Astrocyte (in vitro differentiated cells and primary cell): ENCODE measurements around the gene C15orf62. TPM values are rescaled to one million over a fixed set of nuclear protein-coding genes. Genes with fewer than 3 reads are reported as not detected.
A peak's percentile ranks its signal among the peaks of the same experiment; 100 is the strongest.

ENCODE experiments used
- DNase-seq: peaks from one replicate; pipeline ENCODE4 v3.0.0-alpha.2; 2010; ENCODE audit warnings: low read depth
- FAIRE-seq: peaks from 2 replicates; lab custom pipeline; 2011; peaks lifted over from hg19 to GRCh38; lab: Jason Lieb, UNC
- H2AFZ ChIP-seq: 2 replicates; pipeline ENCODE4 v1.6.0; 2012; ENCODE audit warnings: low read depth, low read length, inconsistent platforms
- H3K27ac ChIP-seq: 2 replicates; pipeline ENCODE4 v1.5.1; 2011; ENCODE audit warnings: low read depth, low read length, inconsistent platforms
- H3K27me3 ChIP-seq: 2 replicates; pipeline ENCODE4 v1.6.0; 2011; ENCODE audit warnings: low read length, inconsistent platforms; ENCODE audit not compliant: insufficient read depth
- H3K36me3 ChIP-seq: 2 replicates; pipeline ENCODE4 v1.5.1; 2011; ENCODE audit warnings: low read length, inconsistent platforms; ENCODE audit not compliant: insufficient read depth
- H3K4me1 ChIP-seq: 2 replicates; pipeline ENCODE4 v1.5.1; 2011; ENCODE audit warnings: low read length, inconsistent platforms; ENCODE audit not compliant: insufficient read depth
- H3K4me2 ChIP-seq: 2 replicates; pipeline ENCODE4 v1.6.0; 2012; ENCODE audit warnings: low read length, inconsistent platforms
- H3K4me3 ChIP-seq: 2 replicates; pipeline ENCODE4 v1.5.1; 2011; ENCODE audit warnings: low read depth, mild to moderate bottlenecking, low read length, inconsistent platforms; ENCODE audit not compliant: insufficient read depth
- H3K79me2 ChIP-seq: 2 replicates; pipeline ENCODE4 v1.6.0; 2012; ENCODE audit warnings: mild to moderate bottlenecking, low read length, inconsistent platforms; ENCODE audit not compliant: insufficient read depth
- H3K9ac ChIP-seq: 2 replicates; pipeline ENCODE4 v1.6.0; 2012; ENCODE audit warnings: mild to moderate bottlenecking, low read length, inconsistent platforms
- H3K9me3 ChIP-seq: 2 replicates; pipeline ENCODE4 v1.5.1; 2012; ENCODE audit warnings: low read depth, mild to moderate bottlenecking, low read length, inconsistent platforms; ENCODE audit not compliant: insufficient read depth
- H4K20me1 ChIP-seq: 2 replicates; pipeline ENCODE4 v1.6.0; 2012; ENCODE audit warnings: low read length, inconsistent platforms; ENCODE audit not compliant: insufficient read depth
- H3K27ac Mint-ChIP-seq: one replicate; pipeline ENCODE4 v1.8.0; 2021; ENCODE audit warnings: mild to moderate bottlenecking, mixed read lengths; ENCODE audit not compliant: unreplicated experiment
- H3K27me3 Mint-ChIP-seq: one replicate; pipeline ENCODE4 v1.8.0; 2021; ENCODE audit warnings: low read depth, mixed read lengths; ENCODE audit not compliant: unreplicated experiment
- H3K36me3 Mint-ChIP-seq: one replicate; pipeline ENCODE4 v1.8.0; 2021; ENCODE audit warnings: low read depth, mixed read lengths; ENCODE audit not compliant: unreplicated experiment
- H3K4me1 Mint-ChIP-seq: one replicate; pipeline ENCODE4 v1.8.0; 2021; ENCODE audit warnings: low read depth, mixed read lengths; ENCODE audit not compliant: unreplicated experiment
- H3K4me3 Mint-ChIP-seq: one replicate; pipeline ENCODE4 v1.8.0; 2021; ENCODE audit warnings: mild to moderate bottlenecking, moderate library complexity, mixed read lengths; ENCODE audit not compliant: unreplicated experiment
- H3K9me3 Mint-ChIP-seq: one replicate; pipeline ENCODE4 v1.8.0; 2021; ENCODE audit warnings: mild to moderate bottlenecking, mixed read lengths; ENCODE audit not compliant: unreplicated experiment
- EZH2 ChIP-seq: IDR thresholded peaks from 2 replicates; pipeline ENCODE4 v1.6.1; 2012; ENCODE audit warnings: mild to moderate bottlenecking, low read length, inconsistent platforms; ENCODE audit not compliant: insufficient read depth
- total RNA-seq: library from RNA; stranded (reverse); gene quantifications from 2 replicates; pipeline ENCODE4 v1.2.1, GENCODE V29; 2021
- TF ChIP-seq, protein P1 (sequence below): IDR thresholded peaks from 2 replicates; pipeline ENCODE4 v1.5.1; 2011; ENCODE audit warnings: low read depth, mild to moderate bottlenecking, inconsistent platforms, low read length, moderate library complexity; ENCODE audit not compliant: insufficient read depth

Gene C15orf62
- total RNA-seq, 1 donor from 2014 or later = not detected

DNA sequence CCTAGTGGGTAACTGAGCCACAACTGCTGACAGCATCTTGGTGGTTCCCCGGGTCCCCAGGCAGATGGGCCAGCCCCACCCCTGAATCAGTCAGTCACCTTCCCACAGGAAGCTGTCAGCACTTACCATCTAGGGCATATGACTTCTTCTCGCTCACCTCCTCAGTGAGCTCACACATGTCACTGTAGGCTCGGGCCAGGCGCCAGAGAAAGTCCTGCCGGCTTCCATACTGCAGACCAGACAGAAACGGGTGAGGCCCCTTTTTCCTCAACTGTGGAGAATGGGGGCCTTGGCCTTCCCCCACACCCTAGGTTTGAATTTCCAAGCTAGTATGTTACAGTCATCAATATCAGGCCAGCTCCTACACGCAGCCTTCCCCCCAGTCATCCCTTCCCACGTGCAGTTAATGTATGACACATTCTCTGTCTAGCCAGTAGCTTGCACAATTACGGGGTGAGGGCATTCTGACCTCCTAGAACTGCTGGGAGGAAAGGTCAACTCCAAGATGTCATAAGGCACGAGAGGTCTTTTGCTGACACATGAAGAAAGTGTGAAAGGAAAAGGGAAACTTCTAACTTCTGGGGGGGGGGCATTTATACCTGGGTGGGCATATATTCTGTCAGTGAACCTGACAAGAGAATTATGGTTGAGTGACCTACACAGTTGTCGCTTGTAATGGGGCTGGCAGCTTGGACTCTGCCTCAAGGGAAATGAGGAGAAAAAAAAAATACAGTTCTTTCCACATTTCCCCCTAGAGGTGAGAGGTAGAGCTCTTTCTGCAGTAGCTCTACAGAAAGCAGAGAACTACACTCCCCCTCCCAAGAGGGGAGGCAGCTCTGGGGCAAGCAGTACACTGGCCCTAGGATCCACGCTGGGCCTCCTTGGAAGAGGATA, 25.6 kb upstream of the C15orf62 start:
- peak; percentile 53 for DNase-seq
- peak overlapping the region; percentile 8 for H3K4me3 Mint-ChIP-seq
- Histone ChIP-seq H3K4me3 (no peak overlapping the region), H3K4me2 (peak overlapping the region; percentile 17), H2AFZ (no peak overlapping the region), H3K4me1 (peaks cover 10% of the 10 kb centered on the region), H3K36me3 (peaks cover 26% of the 10 kb centered on the region), H3K9ac (peak overlapping the region; percentile 7), H3K79me2 (no peaks in the 10 kb centered on the region), H3K9me3 (no peaks in the 10 kb centered on the region), H3K27me3 (no peaks in the 10 kb centered on the region), H4K20me1 (peaks cover 34% of the 10 kb centered on the region), H3K27ac (peak overlapping the region; percentile 52)
- peak overlapping the region; percentile 91 for H3K27ac Mint-ChIP-seq
- peaks cover 15% of the 10 kb centered on the region for H3K36me3 Mint-ChIP-seq
- no peaks in the 10 kb centered on the region for H3K9me3 Mint-ChIP-seq
- no peak for TF ChIP-seq EZH2
- TF ChIP-seq, protein P1, sequence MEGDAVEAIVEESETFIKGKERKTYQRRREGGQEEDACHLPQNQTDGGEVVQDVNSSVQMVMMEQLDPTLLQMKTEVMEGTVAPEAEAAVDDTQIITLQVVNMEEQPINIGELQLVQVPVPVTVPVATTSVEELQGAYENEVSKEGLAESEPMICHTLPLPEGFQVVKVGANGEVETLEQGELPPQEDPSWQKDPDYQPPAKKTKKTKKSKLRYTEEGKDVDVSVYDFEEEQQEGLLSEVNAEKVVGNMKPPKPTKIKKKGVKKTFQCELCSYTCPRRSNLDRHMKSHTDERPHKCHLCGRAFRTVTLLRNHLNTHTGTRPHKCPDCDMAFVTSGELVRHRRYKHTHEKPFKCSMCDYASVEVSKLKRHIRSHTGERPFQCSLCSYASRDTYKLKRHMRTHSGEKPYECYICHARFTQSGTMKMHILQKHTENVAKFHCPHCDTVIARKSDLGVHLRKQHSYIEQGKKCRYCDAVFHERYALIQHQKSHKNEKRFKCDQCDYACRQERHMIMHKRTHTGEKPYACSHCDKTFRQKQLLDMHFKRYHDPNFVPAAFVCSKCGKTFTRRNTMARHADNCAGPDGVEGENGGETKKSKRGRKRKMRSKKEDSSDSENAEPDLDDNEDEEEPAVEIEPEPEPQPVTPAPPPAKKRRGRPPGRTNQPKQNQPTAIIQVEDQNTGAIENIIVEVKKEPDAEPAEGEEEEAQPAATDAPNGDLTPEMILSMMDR = no peak
- no peak for FAIRE-seq
- H3K27me3 Mint-ChIP-seq = no peaks in the 10 kb centered on the region
- H3K4me1 Mint-ChIP-seq = peaks cover 16% of the 10 kb centered on the region

DNA sequence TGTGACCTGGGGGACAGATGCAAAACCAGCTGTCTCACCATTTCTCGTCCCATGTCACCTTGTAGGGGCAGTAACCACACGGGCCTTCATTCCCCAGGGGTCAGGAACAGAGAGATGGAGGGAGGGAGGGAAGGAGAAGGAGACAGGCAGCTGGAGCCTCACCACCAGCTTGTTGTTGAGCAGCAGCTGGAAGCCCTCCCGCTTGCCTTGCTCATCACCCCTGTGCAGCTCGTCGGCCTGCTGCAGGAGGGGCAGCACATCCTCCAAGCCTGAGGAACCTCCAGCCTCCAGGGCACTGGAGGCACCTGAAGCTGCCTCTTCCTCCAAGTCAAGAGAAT, 25.0 kb upstream of the C15orf62 start:
- Mint-ChIP-seq H3K27ac (peak overlapping the region; percentile 14), H3K4me3 (no peak overlapping the region), H3K36me3 (peaks cover 12% of the 10 kb centered on the region), H3K9me3 (no peaks in the 10 kb centered on the region), H3K27me3 (no peaks in the 10 kb centered on the region), H3K4me1 (peaks cover 16% of the 10 kb centered on the region)
- Histone ChIP-seq H3K9me3 (no peaks in the 10 kb centered on the region), H3K27me3 (no peaks in the 10 kb centered on the region), H3K79me2 (no peaks in the 10 kb centered on the region), H3K36me3 (peaks cover 28% of the 10 kb centered on the region), H3K4me2 (no peak overlapping the region), H2AFZ (no peak overlapping the region), H3K4me1 (peaks cover 10% of the 10 kb centered on the region), H3K27ac (peak overlapping the region; percentile 13), H3K4me3 (no peak overlapping the region), H3K9ac (no peak overlapping the region), H4K20me1 (peaks cover 38% of the 10 kb centered on the region)
- DNase-seq = no peak
- no peak for TF ChIP-seq EZH2
- TF ChIP-seq, protein P1 = no peak
- FAIRE-seq = no peak

DNA sequence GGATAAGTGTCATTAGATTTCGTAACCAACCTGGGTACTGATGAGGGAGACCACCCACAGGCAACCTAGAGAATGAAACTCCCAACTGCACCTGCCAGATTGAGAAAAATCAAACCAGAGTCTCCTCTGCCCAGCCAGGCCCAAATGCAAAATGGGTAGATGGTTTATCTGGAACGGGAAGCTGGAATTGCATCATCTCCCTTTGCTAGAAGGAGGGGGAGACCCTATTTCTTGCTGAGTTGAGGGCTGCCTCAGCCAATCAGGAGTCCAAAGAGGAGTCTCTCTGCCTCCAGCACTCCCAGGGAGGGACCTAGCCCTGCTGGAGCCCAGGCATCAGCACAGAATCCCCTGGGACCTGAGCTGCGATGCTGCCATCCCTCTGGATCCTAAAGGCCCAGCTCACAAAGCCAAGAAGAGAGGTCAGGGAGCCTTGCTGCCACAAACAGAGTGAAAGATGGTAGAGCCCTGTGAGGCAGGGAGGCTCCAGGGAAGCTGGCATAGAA, 22.8 kb upstream of the C15orf62 start:
- Mint-ChIP-seq H3K9me3 (no peaks in the 10 kb centered on the region), H3K4me3 (no peak overlapping the region), H3K27ac (no peak overlapping the region), H3K36me3 (peaks cover 7% of the 10 kb centered on the region), H3K4me1 (peaks cover 16% of the 10 kb centered on the region), H3K27me3 (no peaks in the 10 kb centered on the region)
- H3K79me2 ChIP-seq = peaks cover 15% of the 10 kb centered on the region
- H4K20me1 ChIP-seq = peaks cover 43% of the 10 kb centered on the region
- H2AFZ ChIP-seq = no peak overlapping the region
- H3K4me2 ChIP-seq = no peak overlapping the region
- no peak for TF ChIP-seq EZH2
- TF ChIP-seq, protein P1 = no peak
- H3K27me3 ChIP-seq = no peaks in the 10 kb centered on the region
- peaks cover 10% of the 10 kb centered on the region for H3K4me1 ChIP-seq
- H3K9ac ChIP-seq = no peak overlapping the region
- H3K9me3 ChIP-seq = no peaks in the 10 kb centered on the region
- no peak overlapping the region for H3K4me3 ChIP-seq
- H3K27ac ChIP-seq = no peak overlapping the region
- peaks cover 19% of the 10 kb centered on the region for H3K36me3 ChIP-seq
- FAIRE-seq = no peak
- no peak for DNase-seq
